Islet of Langerhans (tissue), 1 donor: ENCODE data around the gene CDK2AP2.

ENCODE experiments used
- FAIRE-seq: peaks from one replicate; lab custom pipeline; 2011; peaks lifted over from hg19 to GRCh38; lab: Jason Lieb, UNC

CDK2AP2 gene

DNA sequence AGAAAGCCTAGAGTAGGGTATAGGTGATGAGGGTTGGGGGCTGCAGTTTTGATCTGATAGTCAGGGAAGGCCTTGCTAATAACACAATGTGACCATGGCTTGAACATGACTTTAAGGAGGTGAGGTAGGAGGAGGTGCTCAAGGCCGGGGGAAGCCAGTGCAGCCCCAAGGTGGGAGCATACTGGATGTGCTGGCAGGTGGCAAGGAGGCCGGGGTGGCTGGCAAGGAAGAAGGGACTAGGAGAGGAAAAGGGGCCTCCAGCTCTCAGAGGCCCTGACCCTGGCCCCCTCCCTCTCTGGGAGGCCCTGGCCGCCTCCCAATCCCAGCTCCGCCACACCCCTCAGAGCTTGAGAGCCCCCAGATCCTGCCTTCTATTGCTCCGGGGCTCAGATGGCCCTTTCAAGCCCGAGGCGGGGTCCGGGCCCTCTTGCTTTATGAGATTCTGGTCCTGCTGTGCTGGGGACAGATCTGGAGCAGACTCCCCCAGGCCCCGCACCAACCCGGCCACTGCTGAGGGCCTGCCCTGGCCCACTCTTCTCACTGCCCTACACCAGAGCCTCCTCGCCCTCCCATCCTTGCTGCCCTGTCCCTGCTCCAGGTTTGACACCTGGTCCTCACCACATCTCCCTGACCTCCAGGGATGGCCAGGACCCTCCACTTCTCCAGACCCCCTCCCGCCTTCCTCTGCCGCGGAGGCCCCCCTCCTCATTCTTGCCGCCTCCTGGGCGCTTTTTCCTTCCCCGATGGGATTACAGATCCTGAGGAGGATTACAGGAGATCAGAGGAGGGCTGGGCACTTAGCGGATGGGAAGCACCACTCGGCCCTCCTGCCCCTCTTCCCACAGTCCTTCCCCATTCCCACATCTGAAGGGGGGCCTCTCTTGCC lies 4.6 kb downstream of the CDK2AP2 start:
- FAIRE-seq: no peak

DNA sequence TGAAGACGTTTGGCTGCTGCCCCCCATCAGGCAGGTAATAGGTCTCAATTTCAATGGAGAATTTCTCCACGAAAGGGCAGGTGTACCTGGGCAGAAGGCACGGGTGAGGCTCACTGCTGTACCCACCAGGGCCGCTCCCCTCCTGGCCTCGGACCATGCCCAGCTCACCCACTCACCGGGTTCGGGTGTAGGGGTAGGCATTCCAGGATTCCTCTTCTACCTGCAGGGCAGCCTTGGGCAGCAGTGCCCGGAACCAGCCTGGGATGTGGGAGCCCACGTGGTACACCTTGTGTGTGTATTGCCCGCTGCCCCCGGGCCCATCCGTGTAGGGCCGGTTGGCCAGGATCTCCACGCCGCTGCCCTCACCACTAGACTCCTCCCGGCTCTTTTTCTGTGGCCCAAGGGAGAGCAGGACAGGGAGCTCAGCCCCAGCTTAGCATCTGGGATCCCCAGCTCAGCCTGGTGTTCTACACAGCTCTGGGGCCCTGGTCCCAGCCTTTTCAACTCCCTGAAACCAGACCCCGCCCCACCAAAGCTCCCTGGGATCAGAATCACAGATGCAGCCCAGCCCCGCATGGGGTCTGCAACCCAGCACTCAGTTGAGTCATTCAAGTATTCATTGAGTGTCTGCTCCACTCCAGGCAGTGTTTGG lies 5.5 kb downstream of the CDK2AP2 start:
- FAIRE-seq: no peak

DNA sequence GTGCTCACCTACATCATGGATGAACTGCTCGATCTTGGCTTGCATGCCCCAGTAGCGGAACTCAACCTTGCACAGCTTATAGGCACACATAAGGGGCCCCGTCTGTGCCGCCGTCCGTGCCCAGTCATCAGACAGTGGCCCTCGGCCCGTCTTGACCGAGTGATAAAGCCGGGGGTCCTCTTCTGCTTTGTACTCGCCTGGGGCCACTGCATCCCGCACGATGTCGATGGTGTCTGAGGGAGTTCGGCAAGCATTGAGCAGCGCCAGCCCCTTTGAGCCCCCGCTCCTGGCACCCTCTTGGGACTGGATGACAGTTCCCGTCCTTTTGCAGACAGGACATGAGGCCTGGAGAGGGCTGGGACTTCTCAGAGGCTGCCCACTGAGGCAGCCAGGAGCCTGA lies 6.1 kb downstream of the CDK2AP2 start:
- no peak for FAIRE-seq

DNA sequence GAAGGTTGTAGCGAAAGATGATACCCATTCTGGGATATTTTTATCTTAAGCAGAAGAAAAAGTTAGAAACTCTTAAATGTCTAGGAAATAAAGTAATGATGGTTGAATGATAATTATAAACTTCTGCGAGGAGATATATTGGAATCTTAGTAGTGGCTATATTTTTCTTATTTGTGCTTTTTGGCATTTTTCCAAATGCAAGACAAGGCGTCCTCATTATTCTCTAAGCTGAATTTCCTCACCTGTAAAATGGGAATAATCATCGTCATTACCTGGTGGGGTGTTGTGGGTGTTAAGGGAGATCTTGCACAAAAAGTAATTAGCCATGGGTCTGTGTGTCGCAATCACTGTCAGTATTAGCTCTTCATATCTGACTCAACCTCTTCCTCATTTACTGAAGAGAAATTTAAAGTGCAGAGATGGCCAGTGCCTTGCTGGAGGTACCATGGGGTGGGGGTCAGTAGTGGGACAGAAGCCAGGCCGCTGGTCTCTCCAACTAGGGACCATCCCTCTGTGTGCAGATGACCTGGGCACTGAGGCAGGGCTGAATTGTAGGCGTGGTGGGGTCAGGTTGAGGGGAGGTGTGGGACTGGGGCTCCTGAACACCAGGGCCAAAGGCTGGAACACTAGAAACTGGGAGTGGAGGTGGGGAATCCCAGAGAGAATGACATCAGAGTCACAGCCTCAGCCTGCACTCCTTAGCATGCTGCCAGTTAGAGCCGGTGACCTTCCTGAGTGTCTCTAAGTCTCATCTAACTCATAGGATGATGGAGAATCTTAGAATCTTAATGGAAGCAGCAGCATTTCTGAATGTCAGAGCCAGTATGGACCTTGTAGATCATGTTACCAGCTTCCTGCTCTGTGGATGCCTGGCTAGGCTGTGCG lies 6.9 kb downstream of the CDK2AP2 start:
- FAIRE-seq: no peak

DNA sequence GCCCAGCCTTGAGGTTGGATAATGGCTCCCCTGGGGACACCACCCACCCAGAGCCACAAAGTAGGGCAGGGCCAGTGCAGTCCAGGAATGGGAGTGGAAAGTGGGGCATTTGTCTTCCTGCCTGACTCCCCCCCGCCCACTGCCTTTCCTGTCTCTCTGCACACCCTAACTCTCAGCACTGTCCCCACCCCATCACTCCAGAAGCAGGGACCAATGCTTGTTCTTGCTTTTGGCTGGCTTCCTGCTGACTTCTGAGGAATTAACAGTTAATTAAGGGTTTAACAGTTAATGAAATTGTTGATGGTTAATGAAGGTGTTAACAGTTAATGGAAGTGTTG lies 7.5 kb downstream of the CDK2AP2 start:
- no peak for FAIRE-seq

DNA sequence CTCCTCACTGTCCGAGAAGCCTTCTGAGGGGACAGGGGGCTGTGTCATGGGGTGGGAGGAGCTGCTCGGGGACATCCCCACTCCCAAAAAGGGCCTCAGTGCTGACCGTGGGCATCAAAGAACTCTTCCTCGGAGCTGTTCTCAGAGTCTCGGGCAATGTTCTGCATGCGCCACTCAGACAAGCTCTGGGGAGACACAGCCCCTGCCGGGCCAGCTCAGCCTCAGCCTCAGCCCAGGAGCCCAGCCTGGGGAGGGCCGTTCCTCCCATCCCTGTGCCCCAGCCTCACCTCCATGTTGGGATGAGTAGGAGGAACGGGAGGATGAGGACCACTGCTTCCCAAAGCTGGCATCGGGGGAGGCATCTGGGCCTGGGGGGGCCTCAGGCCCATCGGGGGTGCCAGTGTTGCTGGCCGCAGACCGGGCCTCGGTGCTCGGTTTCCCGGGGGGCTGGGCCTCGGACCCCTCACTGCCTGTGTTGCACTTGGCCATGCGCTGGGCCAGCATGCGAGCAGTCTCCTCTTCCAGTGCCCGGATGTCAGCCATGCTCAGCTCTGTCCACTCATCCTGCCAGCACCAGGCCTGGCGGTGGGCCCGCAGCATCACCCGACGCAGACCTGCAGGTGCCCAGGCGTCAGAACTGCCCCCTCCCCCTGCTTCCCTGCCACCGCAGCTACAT lies 8.0 kb downstream of the CDK2AP2 start:
- FAIRE-seq: no peak

DNA sequence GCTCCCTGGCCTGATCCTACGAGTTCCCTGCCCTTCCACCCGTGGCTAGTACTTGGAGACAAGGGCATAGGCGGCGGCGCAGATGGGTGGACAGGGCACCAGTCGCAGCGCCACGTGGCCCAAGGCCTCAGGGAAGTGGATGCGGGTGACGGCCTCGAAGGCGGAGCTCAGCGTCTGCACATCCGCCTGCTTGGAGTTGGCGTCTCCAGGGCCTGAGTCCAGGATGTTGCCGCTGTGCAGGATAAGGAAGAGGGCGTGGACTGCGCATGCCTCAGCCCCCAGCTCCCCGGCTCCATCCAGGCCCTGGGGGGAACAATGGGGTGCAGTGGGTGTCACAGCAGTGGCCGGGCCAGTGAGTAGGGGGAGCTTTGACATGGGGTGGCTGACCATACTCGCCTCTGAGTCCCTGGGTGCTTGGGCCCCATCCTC lies 9.4 kb downstream of the CDK2AP2 start:
- no peak for FAIRE-seq

DNA sequence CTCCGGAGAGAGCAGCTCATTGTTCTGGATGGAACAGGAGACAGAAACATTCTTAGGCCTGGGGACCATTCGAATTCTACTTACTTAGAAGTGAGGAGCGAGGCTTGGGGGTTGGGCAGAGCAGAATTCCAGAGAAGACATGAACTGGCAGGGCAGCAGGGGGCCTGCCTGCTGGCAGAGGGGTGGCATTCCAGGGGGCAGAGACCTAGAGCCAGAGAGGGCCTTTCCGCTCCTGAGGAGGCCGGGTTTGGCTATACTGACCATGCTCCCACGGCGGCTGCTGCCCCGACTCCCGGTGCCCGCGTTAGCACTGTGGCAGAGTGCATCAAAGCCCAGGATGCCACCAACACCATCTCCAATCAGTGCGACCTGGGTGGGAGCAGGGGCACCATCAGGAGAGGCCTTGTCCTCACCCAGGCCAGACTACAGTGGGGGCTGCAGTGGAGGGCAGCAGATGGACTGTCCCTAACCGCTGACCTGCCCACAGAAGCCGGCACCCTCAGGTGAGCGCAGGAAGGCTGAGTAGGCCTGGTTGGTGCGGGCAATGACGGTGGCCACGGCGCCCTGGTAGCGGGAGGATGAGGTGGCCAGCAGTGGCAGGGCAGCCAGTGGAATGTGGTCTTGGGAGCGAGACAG lies 10.2 kb downstream of the CDK2AP2 start:
- FAIRE-seq: no peak

DNA sequence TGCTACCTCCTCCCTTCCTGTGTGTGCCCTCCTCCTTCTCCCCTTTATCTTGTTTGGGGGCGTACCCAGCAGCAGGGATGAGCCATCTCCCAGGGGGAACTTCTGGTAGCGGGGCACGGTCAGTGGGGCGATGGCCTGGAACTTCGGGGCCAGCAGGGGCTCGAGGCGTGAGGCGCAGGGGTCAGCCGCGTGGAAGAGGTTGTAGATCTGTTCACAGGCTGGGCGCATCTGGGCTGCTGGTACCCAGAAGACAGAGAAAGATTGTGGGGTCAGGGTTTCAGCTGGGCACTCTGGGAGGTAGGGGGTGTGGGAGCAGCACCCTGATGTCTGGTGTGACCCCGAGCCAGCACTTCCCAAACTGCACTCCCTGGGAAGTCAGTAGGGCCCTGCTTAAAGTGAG lies 11.8 kb downstream of the CDK2AP2 start:
- no peak for FAIRE-seq

DNA sequence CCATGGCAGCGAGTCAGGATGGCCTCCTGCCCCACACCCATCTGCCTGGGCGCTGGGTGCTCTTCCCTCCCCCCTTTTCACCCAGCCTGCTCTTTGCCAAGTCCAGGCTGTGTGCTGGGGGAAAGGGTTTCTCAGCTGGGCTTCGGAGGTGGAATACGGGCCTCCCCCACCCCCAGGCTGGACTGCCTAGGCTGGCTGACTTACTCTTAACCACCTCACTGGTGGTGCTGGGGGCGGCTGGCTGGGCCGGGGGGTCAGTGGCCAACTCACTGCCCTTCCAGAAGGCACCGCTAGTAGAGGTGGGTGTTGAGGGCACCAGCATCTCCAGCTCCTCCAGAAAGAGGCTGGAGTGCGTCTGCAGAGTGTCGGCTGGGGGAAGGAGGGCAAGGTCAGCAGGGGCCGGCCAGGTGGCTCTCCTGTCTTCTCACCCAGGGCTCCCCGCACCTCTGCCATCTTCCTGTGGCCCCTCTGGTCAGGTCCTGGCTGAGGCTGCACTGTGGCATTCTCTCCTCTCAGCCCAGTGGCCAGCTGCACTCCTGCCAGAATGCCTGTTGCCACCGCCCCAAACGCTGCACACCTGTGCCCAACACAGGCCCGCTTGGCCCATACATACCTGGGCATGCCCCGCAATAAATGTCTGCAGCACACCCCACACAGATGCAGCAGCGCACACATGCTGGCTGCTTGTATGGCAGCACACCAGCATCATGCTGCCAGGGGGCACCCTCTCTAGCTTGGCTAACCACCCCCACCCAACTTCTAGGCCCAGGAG lies 12.5 kb downstream of the CDK2AP2 start:
- FAIRE-seq: no peak

DNA sequence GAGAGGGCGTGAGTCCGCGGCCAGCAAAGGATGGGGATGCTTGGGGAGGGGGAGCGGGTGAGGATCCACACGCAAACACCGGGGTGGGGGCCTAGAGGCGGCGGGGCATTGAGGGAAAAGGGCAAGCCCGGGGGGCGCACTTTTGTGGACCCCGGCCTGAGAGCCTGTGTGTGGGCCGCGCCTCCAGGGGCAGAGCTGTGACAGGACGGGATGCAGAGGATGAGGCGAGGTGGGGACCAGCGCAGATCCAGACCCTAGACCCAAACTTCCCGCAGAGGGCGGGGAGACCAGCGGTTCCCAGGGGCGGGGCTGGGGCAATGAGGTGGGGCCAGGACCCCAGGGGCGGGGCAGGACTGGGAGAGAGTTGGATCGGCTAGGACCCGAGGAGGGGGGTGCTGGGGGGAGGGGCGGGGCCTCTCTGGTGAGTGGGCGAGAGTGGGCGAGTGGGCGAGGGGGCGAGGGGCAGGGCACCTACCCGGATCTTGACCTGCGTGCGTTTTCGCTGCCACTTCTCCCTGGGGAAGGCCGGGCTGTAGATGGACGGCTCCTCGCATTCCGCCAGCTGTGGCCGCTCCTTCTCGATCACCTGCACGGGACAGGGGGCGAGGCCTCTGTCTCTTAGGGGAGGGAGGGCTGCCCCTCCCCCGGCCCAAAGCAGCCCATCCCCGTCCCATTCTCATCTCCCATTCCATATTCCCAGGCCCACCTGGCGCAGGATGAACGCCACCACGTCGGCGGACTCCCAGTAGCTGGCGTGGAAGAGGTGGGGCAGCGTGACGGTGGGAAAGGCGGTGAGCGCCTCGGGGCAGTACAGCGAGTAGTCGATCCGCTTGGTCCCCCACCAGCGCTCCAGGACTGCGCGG lies 13.4 kb downstream of the CDK2AP2 start:
- FAIRE-seq: no peak

DNA sequence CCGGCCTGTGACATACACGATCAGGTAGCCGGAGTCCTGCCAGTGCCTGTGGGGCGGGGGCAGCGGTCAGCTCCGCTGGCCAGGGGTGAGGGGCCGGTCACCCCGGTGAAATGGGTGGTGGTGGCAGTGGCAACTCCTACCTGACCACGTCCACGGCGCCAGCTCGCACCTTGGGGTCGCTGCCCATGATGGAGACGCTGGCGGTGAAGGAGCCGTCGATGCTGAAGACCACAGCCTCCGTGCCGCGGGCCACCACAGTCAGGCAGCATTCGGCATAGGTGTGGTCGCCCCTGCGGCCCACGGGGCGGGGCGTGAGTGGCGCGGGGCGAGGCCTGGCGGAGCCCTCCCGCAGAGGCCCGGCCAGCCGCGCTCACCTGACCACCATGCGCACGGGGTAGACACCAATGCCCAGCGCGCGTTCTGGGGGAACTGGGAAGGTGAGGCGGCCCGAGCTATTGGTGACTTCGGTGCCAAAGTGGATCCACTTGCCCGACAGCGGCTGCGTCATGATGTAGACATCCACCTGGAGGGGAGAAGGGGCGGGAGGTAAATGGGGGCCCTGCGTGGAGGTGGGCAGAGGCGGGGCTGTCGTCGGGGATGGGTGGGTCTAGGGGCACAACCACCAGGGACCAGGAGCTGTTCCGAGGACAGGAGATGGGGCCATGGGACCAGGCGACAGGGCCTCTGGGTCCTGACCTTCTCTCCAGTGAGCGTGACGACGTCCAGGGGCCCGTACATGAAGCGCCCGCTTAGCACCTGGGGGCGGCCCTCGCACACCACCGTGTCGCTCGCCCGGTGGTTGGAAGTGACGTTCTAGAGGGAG lies 14.2 kb downstream of the CDK2AP2 start:
- no peak for FAIRE-seq

DNA sequence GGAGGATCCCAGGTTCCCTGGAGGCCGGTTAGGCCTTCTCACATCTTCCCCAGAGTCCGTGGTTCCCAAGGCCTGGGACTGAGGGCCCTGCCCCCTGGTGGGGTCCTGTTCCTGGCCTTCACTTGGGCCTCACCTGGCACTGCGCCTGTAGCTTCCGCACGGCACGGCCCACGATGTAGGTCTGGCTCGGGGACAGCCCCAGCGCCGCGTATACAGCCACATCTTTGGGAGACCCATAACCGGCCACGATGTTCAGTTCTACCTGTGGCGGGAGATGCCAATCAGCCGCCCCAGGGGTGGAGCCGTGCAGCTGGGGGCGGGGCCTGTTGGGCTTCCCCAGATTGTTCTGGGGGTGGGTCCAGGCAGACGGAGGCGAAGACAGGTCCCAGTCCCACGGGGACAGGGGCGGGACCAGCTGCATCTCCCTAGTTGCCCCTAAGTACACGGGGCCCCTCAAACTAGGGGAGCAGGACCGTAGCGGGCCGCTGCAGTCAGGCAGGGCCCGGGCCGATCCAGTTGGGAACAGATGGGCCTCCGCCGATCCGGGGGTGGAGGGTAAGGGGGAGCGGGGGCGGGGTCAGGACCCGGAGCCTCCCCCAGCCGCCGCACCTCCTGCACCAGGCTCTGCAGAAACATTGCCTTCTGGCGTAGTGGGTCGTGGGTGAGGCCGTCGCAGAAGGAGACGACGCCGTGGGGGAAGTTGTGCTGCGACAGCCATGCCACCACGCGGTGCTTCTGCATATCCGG lies 15.0 kb downstream of the CDK2AP2 start:
- FAIRE-seq: no peak

DNA sequence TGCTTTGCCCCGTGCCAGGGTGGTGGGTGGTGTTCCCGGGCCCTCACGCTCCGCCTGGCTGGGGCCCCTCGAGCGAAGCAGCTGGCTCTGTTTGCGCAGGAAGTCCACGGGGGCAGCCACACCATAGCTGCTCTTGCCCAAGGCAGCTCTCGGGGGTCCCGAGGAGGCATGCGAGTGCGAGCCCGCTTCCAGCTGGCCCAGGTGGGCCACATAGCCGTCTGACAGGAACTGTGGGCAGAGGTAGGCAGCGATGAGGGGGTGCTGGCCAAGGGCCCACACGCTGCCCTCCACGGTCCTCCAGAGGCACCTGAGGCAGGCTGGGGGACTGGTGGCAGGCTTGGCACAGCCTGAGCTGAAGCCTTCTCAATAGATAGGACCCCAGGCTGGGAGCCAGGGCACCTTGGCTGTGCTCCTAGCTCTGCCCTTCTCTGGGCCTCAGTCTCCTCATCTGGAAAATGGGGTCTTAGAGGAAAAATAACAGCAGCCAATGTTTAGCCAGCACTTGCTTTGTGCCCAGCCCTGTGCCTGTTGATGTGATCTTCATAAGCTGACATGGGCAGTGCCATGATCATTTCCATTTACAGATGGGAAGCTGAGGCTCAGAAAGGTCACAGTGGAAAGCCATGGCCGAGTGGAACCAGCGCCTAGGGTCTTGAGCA lies 15.8 kb downstream of the CDK2AP2 start:
- FAIRE-seq: no peak

DNA sequence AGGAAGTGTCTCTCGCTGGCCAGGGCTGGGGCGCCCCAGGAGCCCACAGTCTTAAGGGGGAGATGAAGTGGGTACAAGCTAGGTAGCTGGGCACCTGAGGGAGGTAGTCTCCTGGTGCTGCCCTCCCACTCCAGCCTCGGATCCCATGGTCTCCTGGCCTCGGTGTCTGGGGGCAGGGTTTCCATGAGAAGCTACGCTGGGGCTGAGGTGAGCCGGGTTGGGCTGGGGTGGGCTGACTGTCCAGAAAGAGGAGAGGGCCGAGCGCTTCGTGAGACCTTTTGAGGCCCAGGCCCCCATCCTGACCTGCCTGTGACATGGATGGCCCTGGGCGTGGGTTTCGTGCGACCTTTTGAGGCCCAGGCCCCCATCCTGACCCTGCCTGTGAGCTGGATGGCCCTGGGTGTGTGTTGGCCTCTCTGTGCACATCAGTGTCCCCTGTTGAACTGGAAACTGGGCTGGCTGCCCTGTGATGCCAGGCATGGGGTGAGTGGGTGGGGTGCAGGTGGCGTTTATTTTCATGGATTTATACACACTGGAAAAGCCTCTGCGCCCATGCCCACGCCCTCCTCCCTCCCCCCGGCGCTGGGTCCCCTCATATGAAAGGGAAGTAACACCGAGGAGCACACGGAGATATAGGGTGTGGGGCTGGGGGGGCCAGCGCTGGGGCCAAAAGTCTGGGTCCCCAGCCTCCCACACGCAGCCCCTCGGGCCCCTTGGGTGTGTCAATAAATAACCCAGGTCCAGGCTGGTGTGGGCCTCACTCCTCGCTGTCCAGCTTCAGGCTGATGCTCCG lies 16.5 kb downstream of the CDK2AP2 start:
- no peak for FAIRE-seq

DNA sequence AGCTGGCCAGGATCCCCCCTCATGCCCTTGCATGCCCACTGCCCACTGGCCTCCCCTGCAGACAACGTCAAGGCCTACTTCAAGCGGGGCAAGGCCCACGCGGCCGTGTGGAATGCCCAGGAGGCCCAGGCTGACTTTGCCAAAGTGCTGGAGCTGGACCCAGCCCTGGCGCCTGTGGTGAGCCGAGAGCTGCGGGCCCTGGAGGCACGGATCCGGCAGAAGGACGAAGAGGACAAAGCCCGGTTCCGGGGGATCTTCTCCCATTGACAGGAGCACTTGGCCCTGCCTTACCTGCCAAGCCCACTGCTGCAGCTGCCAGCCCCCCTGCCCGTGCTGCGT lies 17.3 kb downstream of the CDK2AP2 start:
- no peak for FAIRE-seq
